HepG2 (cell line): Measurements from ENCODE around the gene EIF1. TPM values are rescaled to one million over a fixed set of nuclear protein-coding genes. Genes with fewer than 3 reads are reported as not detected.
A peak's percentile ranks its signal among the peaks of the same experiment; 100 is the strongest.

Experiments used
- CREBL2 ChIP-seq: sonication (generic); formaldehyde crosslinking; IDR thresholded peaks from 2 replicates; pipeline ENCODE4 v1.8.1; 2023; ENCODE audit warnings: missing genetic modification reagents, mild to moderate bottlenecking, borderline replicate concordance
- CTCF ChIP-seq: sonication (generic); formaldehyde crosslinking; IDR thresholded peaks from 2 replicates; pipeline ENCODE4 v1.5.0; 2020; ENCODE audit warnings: mild to moderate bottlenecking, missing genetic modification reagents, moderate library complexity
- FOSL1 ChIP-seq: sonication (generic); formaldehyde crosslinking; IDR thresholded peaks from 2 replicates; pipeline ENCODE4 v1.9.0; 2021; ENCODE audit warnings: missing genetic modification reagents, borderline replicate concordance
- FOXK1 ChIP-seq: sonication (generic); formaldehyde crosslinking; IDR thresholded peaks from 2 replicates; pipeline ENCODE4 v1.4.0; 2020; ENCODE audit warnings: low read depth, missing genetic modification reagents, borderline replicate concordance
- GRHL1 ChIP-seq: sonication (generic); formaldehyde crosslinking; conservative IDR thresholded peaks from 2 replicates; pipeline ENCODE4 v1.8.0; 2022; ENCODE audit warnings: missing genetic modification reagents
- IRF1 ChIP-seq: sonication (generic); formaldehyde crosslinking; IDR thresholded peaks from 2 replicates; pipeline ENCODE4 v1.4.0; 2020; ENCODE audit warnings: low read depth, mild to moderate bottlenecking, missing genetic modification reagents
- NR2F1 ChIP-seq, 2 experiments: fragments of 450-650 bp in 1 of 2; formaldehyde crosslinking in 1 of 2; IDR thresholded peaks; 2 replicates each; pipeline versions ENCODE4 v1.5.0 to v1.6.1; 2016 to 2020; ENCODE audit warnings: mild to moderate bottlenecking in 1 of 2, missing compliant biosample characterization in 1 of 2, missing genetic modification reagents in 1 of 2, moderate library complexity in 1 of 2
- SALL1 ChIP-seq: sonication (generic); formaldehyde crosslinking; IDR thresholded peaks from 2 replicates; pipeline ENCODE4 v1.8.0; 2022; ENCODE audit warnings: mild to moderate bottlenecking, missing genetic modification reagents
- USF2 ChIP-seq, 2 experiments: sonication (generic) in 1 of 2; formaldehyde crosslinking in 1 of 2; IDR thresholded peaks; 2 replicates each; pipeline versions ENCODE4 v1.5.1 to v1.6.1; 2011 to 2020; ENCODE audit warnings: borderline replicate concordance in 1 of 2, low read depth in 1 of 2, low read length in 1 of 2, mild to moderate bottlenecking in 1 of 2, missing genetic modification reagents in 1 of 2, moderate library complexity in 1 of 2
- XRCC5 ChIP-seq: fragments of 200-400 bp; formaldehyde crosslinking; optimal IDR thresholded peaks from 2 replicates; pipeline ENCODE3; 2017; ENCODE audit warnings: mild to moderate bottlenecking, low read length
- ZHX2 ChIP-seq, 2 experiments: sonication (generic) in 1 of 2; formaldehyde crosslinking in 1 of 2; IDR thresholded peaks; 2 replicates each; pipeline versions ENCODE4 v1.6.1 to v1.9.0; 2014 to 2022; ENCODE audit warnings: antibody characterized with exemption in 1 of 2, borderline replicate concordance in 1 of 2, inconsistent platforms in 1 of 2, low read depth in 1 of 2, missing genetic modification reagents in 1 of 2
- ZNF235 ChIP-seq: sonication (generic); formaldehyde crosslinking; IDR thresholded peaks from 2 replicates; pipeline ENCODE4 v1.8.1; 2023; ENCODE audit warnings: mild to moderate bottlenecking, missing genetic modification reagents, borderline replicate concordance
- ZNF709 ChIP-seq: sonication (generic); formaldehyde crosslinking; IDR thresholded peaks from 2 replicates; pipeline ENCODE4 v1.5.0; 2020; ENCODE audit warnings: mild to moderate bottlenecking, missing genetic modification reagents
- polyA plus RNA-seq, 8 experiments: library from polyadenylated mRNA; depleted of rRNA in 3 of 8; stranded (reverse) in 7 of 8; unstranded in 1 of 8; fragments of >200 nt; fragmentation: Illumina TruSeq in 4 of 8; extraction: Trizol in 4 of 8; gene quantifications; 2 replicates each; pipeline versions ENCODE4 v1.2.1 to v1.2.3, GENCODE V29; 2011 to 2016; ENCODE audit warnings: low read depth in 4 of 8, missing spikeins in 1 of 8, mixed read lengths in 1 of 8; ENCODE audit not compliant: insufficient read depth in 1 of 8
- total RNA-seq, 5 experiments: library from RNA; depleted of rRNA; stranded (reverse); fragments of >200 nt; fragmentation: Illumina TruSeq; extraction: Trizol; gene quantifications; 2 replicates each; pipeline ENCODE4 v1.2.3, GENCODE V29; 2016; ENCODE audit warnings: low read depth in 1 of 5

EIF1 gene
- total and polyA plus RNA-seq, 2 of the 13 experiments (the other 11 are each of a cell fraction or from before 2014, with no cell fraction given), result 147 to 517 TPM

GRCh38 chr17:41665566-41666236 lies 23.0 kb upstream of the EIF1 start (continued):
- TF ChIP-seq CREBL2 (CRISPR knock-in tag), result no peak
- peak; percentile 52; the same call in 1 of the 2 replicates for TF ChIP-seq ZHX2 (IDR thresholded peaks at IDR 0.05; ENCODE audit: low read depth)
- TF ChIP-seq ZHX2 (CRISPR knock-in tag; IDR thresholded peaks at IDR 0.05; ENCODE audit: borderline replicate concordance), result no peak
- no peak for TF ChIP-seq USF2 (IDR thresholded peaks at IDR 0.05; ENCODE audit: low read depth, low read length)
- no peak for TF ChIP-seq USF2 (CRISPR knock-in tag; IDR thresholded peaks at IDR 0.05; ENCODE audit: borderline replicate concordance)
- no peak for TF ChIP-seq GRHL1 (CRISPR knock-in tag)
- 0 out of 2 replicates have a peak, but pooled peaks have one; percentile 6 for TF ChIP-seq IRF1 (CRISPR knock-in tag)
- TF ChIP-seq ZNF235 (CRISPR knock-in tag), result peak; percentile 88; the same call in 1 of the 2 replicates
- TF ChIP-seq XRCC5, result peak; percentile 88
- TF ChIP-seq CTCF (CRISPR knock-in tag), result peak; percentile 96
- TF ChIP-seq NR2F1 (CRISPR knock-in tag; IDR thresholded peaks at IDR 0.05), result no peak
- TF ChIP-seq ZNF709 (CRISPR knock-in tag), result no peak
- TF ChIP-seq SALL1, result peak; percentile 81
- peak; percentile 64; the same call in 1 of the 2 replicates for TF ChIP-seq FOXK1
- TF ChIP-seq FOSL1 (CRISPR knock-in tag), result no peak
